Tibial nerve (tissue), 4 donors: ENCODE measurements around the gene S100PBP.

Experiments used
- EP300 ChIP-seq, 2 donors: sonication (generic); formaldehyde crosslinking; IDR thresholded peaks; one replicate each; pipeline ENCODE4 v1.6.1; 2017; ENCODE audit warnings: antibody characterized with exemption in 2 of 2, mild to moderate bottlenecking in 1 of 2
- POLR2A ChIP-seq, 2 donors: fragments of 450-650 bp; IDR thresholded peaks; one replicate each; pipeline ENCODE4 v1.6.1; 2017; ENCODE audit warnings: antibody characterized with exemption in 2 of 2, mild to moderate bottlenecking in 2 of 2, moderate library complexity in 2 of 2
- TF ChIP-seq, protein P1 (sequence below), 5 experiments: fragments of 200-600 bp in 3 of 5; fragments of 450-650 bp in 2 of 5; sonication (generic) in 3 of 5; IDR thresholded peaks; one replicate each; pipeline ENCODE4 v1.5.1; 2016 to 2019; ENCODE audit warnings: antibody characterized with exemption in 5 of 5, mild to moderate bottlenecking in 3 of 5, moderate library complexity in 2 of 5

DNA sequence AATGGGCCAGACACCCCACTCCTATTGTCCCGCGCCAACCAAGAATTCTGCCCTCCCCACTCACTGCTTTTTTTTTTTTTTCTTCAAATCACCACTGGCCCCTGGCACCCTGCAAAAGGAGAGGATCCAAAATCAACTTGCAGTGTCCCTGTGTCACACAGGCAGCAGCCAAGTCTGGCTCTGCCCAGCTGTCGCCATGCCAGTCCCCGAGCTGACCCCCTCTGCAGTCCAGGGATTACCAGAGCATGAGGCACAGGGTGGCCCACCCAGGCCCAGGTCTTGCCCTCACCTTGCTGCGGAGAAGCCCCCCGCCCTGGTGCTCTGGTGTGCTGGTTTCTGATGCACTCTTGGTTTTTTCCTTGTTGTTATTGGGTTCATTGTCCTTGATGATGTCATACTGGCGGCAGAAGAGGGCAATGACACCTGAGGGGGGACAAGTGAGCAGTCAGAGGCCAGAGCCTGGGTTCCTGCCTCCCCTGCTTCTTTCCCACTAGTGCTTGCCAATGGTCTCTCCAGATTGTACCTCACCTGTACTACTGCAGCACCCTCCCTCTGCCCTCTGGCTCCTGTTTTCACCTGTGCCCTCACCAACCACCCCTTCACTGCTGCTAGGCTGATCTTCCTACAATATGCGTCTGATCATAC lies 47.0 kb downstream of the S100PBP start:
- TF ChIP-seq POLR2A (IDR thresholded peaks at IDR 0.05) (no peak), EP300 (IDR thresholded peaks at IDR 0.05) (no peak)
- TF ChIP-seq, protein P1, sequence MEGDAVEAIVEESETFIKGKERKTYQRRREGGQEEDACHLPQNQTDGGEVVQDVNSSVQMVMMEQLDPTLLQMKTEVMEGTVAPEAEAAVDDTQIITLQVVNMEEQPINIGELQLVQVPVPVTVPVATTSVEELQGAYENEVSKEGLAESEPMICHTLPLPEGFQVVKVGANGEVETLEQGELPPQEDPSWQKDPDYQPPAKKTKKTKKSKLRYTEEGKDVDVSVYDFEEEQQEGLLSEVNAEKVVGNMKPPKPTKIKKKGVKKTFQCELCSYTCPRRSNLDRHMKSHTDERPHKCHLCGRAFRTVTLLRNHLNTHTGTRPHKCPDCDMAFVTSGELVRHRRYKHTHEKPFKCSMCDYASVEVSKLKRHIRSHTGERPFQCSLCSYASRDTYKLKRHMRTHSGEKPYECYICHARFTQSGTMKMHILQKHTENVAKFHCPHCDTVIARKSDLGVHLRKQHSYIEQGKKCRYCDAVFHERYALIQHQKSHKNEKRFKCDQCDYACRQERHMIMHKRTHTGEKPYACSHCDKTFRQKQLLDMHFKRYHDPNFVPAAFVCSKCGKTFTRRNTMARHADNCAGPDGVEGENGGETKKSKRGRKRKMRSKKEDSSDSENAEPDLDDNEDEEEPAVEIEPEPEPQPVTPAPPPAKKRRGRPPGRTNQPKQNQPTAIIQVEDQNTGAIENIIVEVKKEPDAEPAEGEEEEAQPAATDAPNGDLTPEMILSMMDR (IDR thresholded peaks at IDR 0.05) = no peak
